WTC11 (cell line): ENCODE measurements around the gene YBX3. TPM values are rescaled to one million over a fixed set of nuclear protein-coding genes. Genes with fewer than 3 reads are reported as not detected.

Experiments used
- ATAC-seq: fragments of 200-7000 bp; cut with Tn5 transposase; 2 replicates; pipeline ENCODE4 v1.10.0; 2021; ENCODE audit warnings: mild to moderate bottlenecking, moderate library complexity
- CTCF ChIA-PET: fragments of 300-600 bp; sonication (Branson Sonifier 250); formaldehyde crosslinking; loops from one replicate; lab custom pipeline; 2021; ENCODE audit warnings: antibody characterized with exemption; lab: Charles Lee
- POLR2A ChIA-PET: fragments of 350-600 bp; sonication (Branson Sonifier 250); formaldehyde crosslinking; loops from one replicate; lab custom pipeline; 2021; ENCODE audit warnings: antibody characterized with exemption; lab: Charles Lee
- DNase-seq: peaks from one replicate; pipeline ENCODE4 v3.0.0; 2021; ENCODE audit warnings: low spot score
- H3K27ac Mint-ChIP-seq: 2 replicates; pipeline ENCODE4 v1.8.0; 2021; ENCODE audit warnings: mixed read lengths
- H3K27me3 Mint-ChIP-seq: 2 replicates; pipeline ENCODE4 v1.8.0; 2021; ENCODE audit warnings: low read depth, mild to moderate bottlenecking, moderate library complexity, mixed read lengths
- H3K36me3 Mint-ChIP-seq: 2 replicates; pipeline ENCODE4 v1.8.0; 2021; ENCODE audit warnings: mixed read lengths
- H3K4me1 Mint-ChIP-seq: 2 replicates; pipeline ENCODE4 v1.8.0; 2022; ENCODE audit warnings: mixed read lengths
- H3K4me3 Mint-ChIP-seq: 2 replicates; pipeline ENCODE4 v1.8.0; 2021; ENCODE audit warnings: mild to moderate bottlenecking, moderate library complexity, mixed read lengths
- H3K9me3 Mint-ChIP-seq: 2 replicates; pipeline ENCODE4 v1.8.0; 2021; ENCODE audit warnings: mixed read lengths
- CREM ChIP-seq: sonication (generic); formaldehyde crosslinking; IDR thresholded peaks from 2 replicates; pipeline ENCODE4 v1.8.1; 2022; ENCODE audit warnings: mild to moderate bottlenecking, missing genetic modification reagents, moderate library complexity
- ELF4 ChIP-seq: sonication (generic); formaldehyde crosslinking; IDR thresholded peaks from 2 replicates; pipeline ENCODE4 v1.8.1; 2022; ENCODE audit warnings: low read depth, mild to moderate bottlenecking, moderate library complexity, missing genetic modification reagents
- EMX1 ChIP-seq: fragments of 250-450 bp; sonication (Bioruptor Pico); IDR thresholded peaks from 2 replicates; pipeline ENCODE4 v1.8.0; 2021; ENCODE audit warnings: mild to moderate bottlenecking
- ESRRA ChIP-seq: sonication (generic); formaldehyde crosslinking; IDR thresholded peaks from 2 replicates; pipeline ENCODE4 v1.8.1; 2022; ENCODE audit warnings: mild to moderate bottlenecking, missing genetic modification reagents, borderline replicate concordance
- FOXP1 ChIP-seq: sonication (generic); formaldehyde crosslinking; IDR thresholded peaks from 2 replicates; pipeline ENCODE4 v1.8.0; 2022; ENCODE audit warnings: missing genetic modification reagents, mild to moderate bottlenecking, moderate library complexity, borderline replicate concordance
- GRHL2 ChIP-seq: fragments of 250-450 bp; sonication (Bioruptor Pico); IDR thresholded peaks from 2 replicates; pipeline ENCODE4 v1.8.0; 2022; ENCODE audit warnings: mild to moderate bottlenecking, moderate library complexity; ENCODE audit not compliant: insufficient replicate concordance, severe bottlenecking
- JUN ChIP-seq: sonication (generic); formaldehyde crosslinking; IDR thresholded peaks from 2 replicates; pipeline ENCODE4 v1.8.0; 2023; ENCODE audit warnings: mild to moderate bottlenecking, missing genetic modification reagents
- KAT7 ChIP-seq: sonication (generic); formaldehyde crosslinking; IDR thresholded peaks from 2 replicates; pipeline ENCODE4 v1.8.1; 2023; ENCODE audit warnings: missing genetic modification reagents, mild to moderate bottlenecking, borderline replicate concordance
- NFYB ChIP-seq: sonication (generic); formaldehyde crosslinking; conservative IDR thresholded peaks from 2 replicates; pipeline ENCODE4 v1.8.0; 2022; ENCODE audit warnings: low read depth, missing genetic modification reagents
- NR2C2 ChIP-seq: sonication (generic); formaldehyde crosslinking; IDR thresholded peaks from 2 replicates; pipeline ENCODE4 v1.8.0; 2022; ENCODE audit warnings: mild to moderate bottlenecking, missing genetic modification reagents
- OVOL2 ChIP-seq: fragments of 250-450 bp; sonication (Bioruptor Pico); IDR thresholded peaks from 2 replicates; pipeline ENCODE4 v1.9.0; 2021; ENCODE audit warnings: mild to moderate bottlenecking, borderline replicate concordance
- PRRX2 ChIP-seq: fragments of 250-450 bp; sonication (Bioruptor Pico); IDR thresholded peaks from 2 replicates; pipeline ENCODE4 v1.8.0; 2021; ENCODE audit warnings: mild to moderate bottlenecking
- RELA ChIP-seq: sonication (generic); formaldehyde crosslinking; IDR thresholded peaks from 2 replicates; pipeline ENCODE4 v1.8.1; 2022; ENCODE audit warnings: missing genetic modification reagents, mild to moderate bottlenecking, borderline replicate concordance
- RORB ChIP-seq: fragments of 250-450 bp; sonication (Bioruptor Pico); IDR thresholded peaks from 2 replicates; pipeline ENCODE4 v1.9.0; 2021; ENCODE audit warnings: mild to moderate bottlenecking
- SMAD3 ChIP-seq: sonication (generic); formaldehyde crosslinking; IDR thresholded peaks from 2 replicates; pipeline ENCODE4 v1.8.0; 2022; ENCODE audit warnings: missing genetic modification reagents, mild to moderate bottlenecking, borderline replicate concordance
- SMAD4 ChIP-seq: sonication (generic); formaldehyde crosslinking; IDR thresholded peaks from 2 replicates; pipeline ENCODE4 v1.8.0; 2022; ENCODE audit warnings: mild to moderate bottlenecking, missing genetic modification reagents
- SOX15 ChIP-seq: fragments of 250-450 bp; sonication (Bioruptor Pico); IDR thresholded peaks from 2 replicates; pipeline ENCODE4 v1.9.0; 2021; ENCODE audit warnings: mild to moderate bottlenecking
- TCF7 ChIP-seq: sonication (generic); formaldehyde crosslinking; IDR thresholded peaks from 2 replicates; pipeline ENCODE4 v1.8.0; 2022; ENCODE audit warnings: mild to moderate bottlenecking, low read depth, missing genetic modification reagents, moderate library complexity
- ZNF263 ChIP-seq: sonication (generic); formaldehyde crosslinking; IDR thresholded peaks from 2 replicates; pipeline ENCODE4 v1.8.1; 2022; ENCODE audit warnings: low read depth, mild to moderate bottlenecking, moderate library complexity, missing genetic modification reagents
- ZNF396 ChIP-seq: fragments of 250-450 bp; sonication (Bioruptor Pico); IDR thresholded peaks from 2 replicates; pipeline ENCODE4 v1.8.0; 2021; ENCODE audit warnings: mild to moderate bottlenecking, moderate library complexity, borderline replicate concordance
- ZNF671 ChIP-seq: fragments of 250-450 bp; sonication (Bioruptor Pico); IDR thresholded peaks from 2 replicates; pipeline ENCODE4 v1.8.0; 2021; ENCODE audit warnings: mild to moderate bottlenecking
- total RNA-seq: library from RNA; stranded (reverse); gene quantifications from 3 replicates; pipeline ENCODE4 v1.2.3, GENCODE V29; 2021
- TF ChIP-seq, protein P1 (sequence below): sonication (generic); formaldehyde crosslinking; IDR thresholded peaks from 2 replicates; pipeline ENCODE4 v1.8.1; 2022; ENCODE audit warnings: mild to moderate bottlenecking, moderate library complexity, missing genetic modification reagents
- TF ChIP-seq, protein P2 (sequence below): fragments of 200-600 bp; IDR thresholded peaks from 2 replicates; pipeline ENCODE4 v1.8.0; 2022; ENCODE audit warnings: antibody characterized with exemption
- TF ChIP-seq, protein P3 (sequence below): sonication (generic); formaldehyde crosslinking; conservative IDR thresholded peaks from 2 replicates; pipeline ENCODE4 v1.8.1; 2022; ENCODE audit warnings: mild to moderate bottlenecking, missing genetic modification reagents
- TF ChIP-seq, protein P4 (sequence below): sonication (generic); formaldehyde crosslinking; IDR thresholded peaks from 2 replicates; pipeline ENCODE4 v1.8.0; 2022; ENCODE audit warnings: mild to moderate bottlenecking, missing genetic modification reagents
- TF ChIP-seq, protein P5 (sequence below): fragments of 250-450 bp; sonication (Bioruptor Pico); IDR thresholded peaks from 2 replicates; pipeline ENCODE4 v2.1.2; 2022; ENCODE audit warnings: mild to moderate bottlenecking, moderate library complexity
- TF ChIP-seq, protein P6 (sequence below): sonication (generic); formaldehyde crosslinking; IDR thresholded peaks from 2 replicates; pipeline ENCODE4 v1.8.1; 2023; ENCODE audit warnings: mild to moderate bottlenecking, missing genetic modification reagents, moderate library complexity
- TF ChIP-seq, protein P7 (sequence below): sonication (generic); formaldehyde crosslinking; IDR thresholded peaks from 2 replicates; pipeline ENCODE4 v1.8.0; 2023; ENCODE audit warnings: missing genetic modification reagents

YBX3 gene
- total RNA-seq, 1 experiment from 2014 or later = 396 TPM

DNA sequence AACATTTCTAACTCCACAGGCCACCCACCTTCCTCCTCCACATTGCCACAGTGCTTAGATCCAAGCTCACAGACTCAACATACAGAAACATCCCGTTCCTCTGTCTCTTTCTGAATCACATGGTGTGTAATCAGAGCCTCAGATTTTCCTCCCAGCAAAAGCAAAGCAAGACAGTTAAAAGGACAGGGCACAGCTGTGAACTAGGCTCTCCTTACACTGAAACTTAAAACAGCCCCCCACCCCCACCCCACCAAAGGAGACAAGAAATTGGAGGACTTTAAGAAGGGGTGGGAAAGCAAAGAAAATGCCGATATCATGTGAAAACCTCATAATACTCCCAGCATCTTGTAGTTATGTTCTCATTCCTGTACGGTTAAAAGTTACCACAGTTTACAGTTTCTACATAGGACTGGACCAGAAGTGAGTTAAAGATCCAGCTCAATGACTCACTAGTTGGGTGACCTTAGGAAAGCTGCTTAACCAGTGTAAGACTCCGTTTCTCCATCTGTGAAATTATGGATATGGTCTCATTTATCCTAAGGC lies 4.8 kb downstream of the YBX3 start:
- Mint-ChIP-seq H3K4me3 (peak overlapping the region; percentile 17), H3K36me3 (peaks cover 29% of the 10 kb centered on the region), H3K27ac (peak overlapping the region; percentile 83), H3K9me3 (no peaks in the 10 kb centered on the region), H3K27me3 (no peaks in the 10 kb centered on the region)
- DNase-seq = no peak
- POLR2A ChIA-PET = interaction anchor here (0.8 kb wide), 1 partner anchor 100 kb away, joined by 3 read pairs; no protein-coding TSS in a partner anchor
- TF ChIP-seq KAT7 (CRISPR knock-in tag) = no peak
- TF ChIP-seq, protein P1, sequence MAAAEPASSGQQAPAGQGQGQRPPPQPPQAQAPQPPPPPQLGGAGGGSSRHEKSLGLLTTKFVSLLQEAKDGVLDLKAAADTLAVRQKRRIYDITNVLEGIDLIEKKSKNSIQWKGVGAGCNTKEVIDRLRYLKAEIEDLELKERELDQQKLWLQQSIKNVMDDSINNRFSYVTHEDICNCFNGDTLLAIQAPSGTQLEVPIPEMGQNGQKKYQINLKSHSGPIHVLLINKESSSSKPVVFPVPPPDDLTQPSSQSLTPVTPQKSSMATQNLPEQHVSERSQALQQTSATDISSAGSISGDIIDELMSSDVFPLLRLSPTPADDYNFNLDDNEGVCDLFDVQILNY (CRISPR knock-in tag) = no peak
- TF ChIP-seq PRRX2 (CRISPR knock-in tag) = no peak
- TF ChIP-seq SMAD3 (CRISPR knock-in tag) = no peak
- TF ChIP-seq SMAD4 (CRISPR knock-in tag) = no peak
- no peak for TF ChIP-seq ESRRA (CRISPR knock-in tag)
- TF ChIP-seq RELA (CRISPR knock-in tag) = no peak
- no peak for TF ChIP-seq CREM (CRISPR knock-in tag)
- no peak for TF ChIP-seq NFYB (CRISPR knock-in tag)
- TF ChIP-seq TCF7 (CRISPR knock-in tag) = no peak
- no peak for TF ChIP-seq GRHL2 (CRISPR knock-in tag)
- no peak for TF ChIP-seq JUN (CRISPR knock-in tag)
- TF ChIP-seq, protein P2, sequence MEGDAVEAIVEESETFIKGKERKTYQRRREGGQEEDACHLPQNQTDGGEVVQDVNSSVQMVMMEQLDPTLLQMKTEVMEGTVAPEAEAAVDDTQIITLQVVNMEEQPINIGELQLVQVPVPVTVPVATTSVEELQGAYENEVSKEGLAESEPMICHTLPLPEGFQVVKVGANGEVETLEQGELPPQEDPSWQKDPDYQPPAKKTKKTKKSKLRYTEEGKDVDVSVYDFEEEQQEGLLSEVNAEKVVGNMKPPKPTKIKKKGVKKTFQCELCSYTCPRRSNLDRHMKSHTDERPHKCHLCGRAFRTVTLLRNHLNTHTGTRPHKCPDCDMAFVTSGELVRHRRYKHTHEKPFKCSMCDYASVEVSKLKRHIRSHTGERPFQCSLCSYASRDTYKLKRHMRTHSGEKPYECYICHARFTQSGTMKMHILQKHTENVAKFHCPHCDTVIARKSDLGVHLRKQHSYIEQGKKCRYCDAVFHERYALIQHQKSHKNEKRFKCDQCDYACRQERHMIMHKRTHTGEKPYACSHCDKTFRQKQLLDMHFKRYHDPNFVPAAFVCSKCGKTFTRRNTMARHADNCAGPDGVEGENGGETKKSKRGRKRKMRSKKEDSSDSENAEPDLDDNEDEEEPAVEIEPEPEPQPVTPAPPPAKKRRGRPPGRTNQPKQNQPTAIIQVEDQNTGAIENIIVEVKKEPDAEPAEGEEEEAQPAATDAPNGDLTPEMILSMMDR = no peak
- TF ChIP-seq NR2C2 (CRISPR knock-in tag) = no peak
- TF ChIP-seq OVOL2 (CRISPR knock-in tag) = no peak
- TF ChIP-seq ZNF671 (CRISPR knock-in tag) = no peak
- TF ChIP-seq, protein P3, sequence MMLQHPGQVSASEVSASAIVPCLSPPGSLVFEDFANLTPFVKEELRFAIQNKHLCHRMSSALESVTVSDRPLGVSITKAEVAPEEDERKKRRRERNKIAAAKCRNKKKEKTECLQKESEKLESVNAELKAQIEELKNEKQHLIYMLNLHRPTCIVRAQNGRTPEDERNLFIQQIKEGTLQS (CRISPR knock-in tag) = no peak
- TF ChIP-seq FOXP1 (CRISPR knock-in tag) = no peak
- TF ChIP-seq, all 79 proteins: peak for 0
- peaks cover 54% of the 10 kb centered on the region for H3K4me1 Mint-ChIP-seq
- CTCF ChIA-PET = interaction anchor here (1.8 kb wide), 1 partner anchor 32 kb away, joined by 8 read pairs; no protein-coding TSS in a partner anchor
- no peak for ATAC-seq

DNA sequence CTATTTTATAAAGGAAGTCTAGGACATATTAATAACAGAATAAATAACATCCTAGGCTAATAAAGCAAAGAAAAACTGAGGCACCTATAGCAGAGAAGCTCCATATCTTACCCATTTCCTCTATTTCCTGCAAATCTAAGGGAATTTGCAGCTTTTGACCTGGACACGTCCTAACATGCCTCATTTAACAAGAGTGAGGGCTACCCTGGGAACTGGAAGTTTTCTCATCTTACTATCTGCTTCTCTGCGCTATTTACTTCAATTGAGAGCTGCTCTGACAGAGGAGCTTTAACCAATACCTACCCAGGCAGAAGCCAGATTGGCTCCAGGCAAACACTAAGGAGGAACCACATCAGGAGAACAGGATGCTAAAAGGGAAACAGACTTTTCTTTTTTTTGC lies 5.7 kb downstream of the YBX3 start:
- Mint-ChIP-seq H3K9me3 (no peaks in the 10 kb centered on the region), H3K27me3 (no peaks in the 10 kb centered on the region), H3K4me3 (peak overlapping the region; percentile 22), H3K27ac (peak overlapping the region; percentile 71), H3K36me3 (peaks cover 38% of the 10 kb centered on the region), H3K4me1 (peaks cover 54% of the 10 kb centered on the region)
- ChIA-PET CTCF (interaction anchor here (1.1 kb wide), 1 partner anchor 482 kb away, joined by 4 read pairs; no protein-coding TSS in a partner anchor), POLR2A (no interaction called here)
- DNase-seq (no peak), ATAC-seq (peak; percentile 8; the same call in 1 of the 2 replicates)
- TF ChIP-seq NR2C2 (CRISPR knock-in tag) = no peak
- no peak for TF ChIP-seq RORB (CRISPR knock-in tag)
- no peak for TF ChIP-seq SMAD4 (CRISPR knock-in tag)
- no peak for TF ChIP-seq RELA (CRISPR knock-in tag)
- TF ChIP-seq, protein P4, sequence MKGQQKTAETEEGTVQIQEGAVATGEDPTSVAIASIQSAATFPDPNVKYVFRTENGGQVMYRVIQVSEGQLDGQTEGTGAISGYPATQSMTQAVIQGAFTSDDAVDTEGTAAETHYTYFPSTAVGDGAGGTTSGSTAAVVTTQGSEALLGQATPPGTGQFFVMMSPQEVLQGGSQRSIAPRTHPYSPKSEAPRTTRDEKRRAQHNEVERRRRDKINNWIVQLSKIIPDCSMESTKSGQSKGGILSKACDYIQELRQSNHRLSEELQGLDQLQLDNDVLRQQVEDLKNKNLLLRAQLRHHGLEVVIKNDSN = no peak
- TF ChIP-seq, protein P5, sequence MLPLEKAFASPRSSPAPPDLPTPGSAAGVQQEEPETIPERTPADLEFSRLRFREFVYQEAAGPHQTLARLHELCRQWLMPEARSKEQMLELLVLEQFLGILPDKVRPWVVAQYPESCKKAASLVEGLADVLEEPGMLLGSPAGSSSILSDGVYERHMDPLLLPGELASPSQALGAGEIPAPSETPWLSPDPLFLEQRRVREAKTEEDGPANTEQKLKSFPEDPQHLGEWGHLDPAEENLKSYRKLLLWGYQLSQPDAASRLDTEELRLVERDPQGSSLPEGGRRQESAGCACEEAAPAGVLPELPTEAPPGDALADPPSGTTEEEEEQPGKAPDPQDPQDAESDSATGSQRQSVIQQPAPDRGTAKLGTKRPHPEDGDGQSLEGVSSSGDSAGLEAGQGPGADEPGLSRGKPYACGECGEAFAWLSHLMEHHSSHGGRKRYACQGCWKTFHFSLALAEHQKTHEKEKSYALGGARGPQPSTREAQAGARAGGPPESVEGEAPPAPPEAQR = no peak
- TF ChIP-seq ZNF263 = no peak
- TF ChIP-seq FOXP1 (CRISPR knock-in tag) = no peak
- no peak for TF ChIP-seq SOX15 (CRISPR knock-in tag)
- TF ChIP-seq EMX1 (CRISPR knock-in tag) = no peak
- no peak for TF ChIP-seq ZNF396
- no peak for TF ChIP-seq ELF4 (CRISPR knock-in tag)
- TF ChIP-seq, protein P6, sequence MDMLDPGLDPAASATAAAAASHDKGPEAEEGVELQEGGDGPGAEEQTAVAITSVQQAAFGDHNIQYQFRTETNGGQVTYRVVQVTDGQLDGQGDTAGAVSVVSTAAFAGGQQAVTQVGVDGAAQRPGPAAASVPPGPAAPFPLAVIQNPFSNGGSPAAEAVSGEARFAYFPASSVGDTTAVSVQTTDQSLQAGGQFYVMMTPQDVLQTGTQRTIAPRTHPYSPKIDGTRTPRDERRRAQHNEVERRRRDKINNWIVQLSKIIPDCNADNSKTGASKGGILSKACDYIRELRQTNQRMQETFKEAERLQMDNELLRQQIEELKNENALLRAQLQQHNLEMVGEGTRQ = no peak
- TF ChIP-seq PRRX2 (CRISPR knock-in tag) = no peak
- TF ChIP-seq, protein P7, sequence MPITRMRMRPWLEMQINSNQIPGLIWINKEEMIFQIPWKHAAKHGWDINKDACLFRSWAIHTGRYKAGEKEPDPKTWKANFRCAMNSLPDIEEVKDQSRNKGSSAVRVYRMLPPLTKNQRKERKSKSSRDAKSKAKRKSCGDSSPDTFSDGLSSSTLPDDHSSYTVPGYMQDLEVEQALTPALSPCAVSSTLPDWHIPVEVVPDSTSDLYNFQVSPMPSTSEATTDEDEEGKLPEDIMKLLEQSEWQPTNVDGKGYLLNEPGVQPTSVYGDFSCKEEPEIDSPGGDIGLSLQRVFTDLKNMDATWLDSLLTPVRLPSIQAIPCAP = no peak
